ENCODE data around the gene MAP2K7. TPM values are rescaled to one million over a fixed set of nuclear protein-coding genes. Genes with fewer than 3 reads are reported as not detected.
A peak's percentile ranks its signal among the peaks of the same experiment; 100 is the strongest.

Gene MAP2K7
- total RNA-seq, 1 experiment from 2014 or later = 37.4 TPM

DNA sequence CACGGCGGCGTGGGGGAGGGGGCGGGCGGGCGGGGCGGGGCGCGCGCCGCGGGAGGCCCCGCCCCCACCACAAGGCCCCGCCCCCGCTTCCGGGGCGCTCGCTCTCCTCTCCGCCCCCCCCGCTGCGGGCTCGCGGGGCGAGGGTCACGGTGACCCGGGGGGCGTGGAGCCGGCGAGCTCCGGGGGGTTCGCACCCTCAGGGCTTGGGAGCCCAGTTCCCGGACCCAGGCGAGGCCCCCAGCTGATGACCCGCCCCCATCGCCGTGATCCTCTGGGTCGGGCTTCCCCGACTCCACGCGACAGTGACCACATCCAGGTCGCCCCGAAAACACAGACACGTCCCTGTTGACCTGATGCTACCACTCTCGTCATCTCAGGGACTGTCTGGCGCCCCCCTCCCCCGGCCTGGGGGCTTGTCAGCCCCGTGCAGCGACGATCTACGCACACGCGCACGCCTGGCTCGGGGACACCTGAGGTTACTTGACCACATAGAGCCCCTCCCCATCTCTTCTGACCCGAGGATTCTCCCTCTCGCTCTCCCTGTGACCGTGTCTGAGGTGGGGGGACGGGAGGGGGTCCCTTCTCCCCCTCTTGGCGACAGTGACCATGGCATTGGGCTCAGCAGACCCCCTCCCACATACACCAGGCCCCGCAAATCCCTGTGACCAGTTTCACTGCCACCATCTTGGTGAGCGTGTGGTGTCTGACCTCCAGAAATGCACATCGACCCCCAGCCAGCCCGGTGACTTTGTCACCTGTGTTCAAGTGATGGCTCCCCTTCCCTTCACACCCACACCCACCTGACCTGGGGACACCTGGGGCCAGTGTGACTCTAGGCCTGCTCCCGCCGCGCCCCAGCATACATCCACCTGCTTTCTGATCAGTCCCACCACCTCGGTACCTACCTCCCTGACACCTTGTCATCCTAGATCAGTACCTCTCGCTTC lies 670 bp downstream of the MAP2K7 start:
- no peak for DNase-seq
- Mint-ChIP-seq H3K36me3 (ENCODE audit: insufficient read depth, unreplicated experiment) (peaks cover 30% of the 10 kb centered on the region), H3K27ac (ENCODE audit: unreplicated experiment) (peak overlapping the region; percentile 89), H3K9me3 (ENCODE audit: unreplicated experiment) (no peaks in the 10 kb centered on the region), H3K4me3 (ENCODE audit: unreplicated experiment) (peak overlapping the region; percentile 92), H3K4me1 (ENCODE audit: low read depth, unreplicated experiment) (peaks cover 6% of the 10 kb centered on the region), H3K27me3 (ENCODE audit: insufficient read depth, unreplicated experiment) (no peaks in the 10 kb centered on the region)
- POLR2A ChIA-PET = interaction anchor here (1.0 to 1.6 kb wide), 6 partner anchors 12 to 609 kb away, joined by 3 to 69 read pairs (median 6); partner anchors contain the start of genes LRRC8E, SNAPC2 and ZNF414
- no TSS peak for BruUV-seq (replicated peaks)
- Histone ChIP-seq H3K9me3 (no peaks in the 10 kb centered on the region), H3K4me1 (peaks cover 12% of the 10 kb centered on the region; the same call in 1 of the 2 replicates), H3K27me3 (replicated peaks; ENCODE audit: control insufficient read depth, insufficient read depth, low read length) (no peaks in the 10 kb centered on the region), H3K36me3 (ENCODE audit: control insufficient read depth, insufficient read depth, low read length) (peaks cover 2% of the 10 kb centered on the region; the same call in 1 of the 2 replicates), H3K4me3 (ENCODE audit: low read depth, low read length) (peak overlapping the region; percentile 91)
- TF ChIP-seq, protein P1, sequence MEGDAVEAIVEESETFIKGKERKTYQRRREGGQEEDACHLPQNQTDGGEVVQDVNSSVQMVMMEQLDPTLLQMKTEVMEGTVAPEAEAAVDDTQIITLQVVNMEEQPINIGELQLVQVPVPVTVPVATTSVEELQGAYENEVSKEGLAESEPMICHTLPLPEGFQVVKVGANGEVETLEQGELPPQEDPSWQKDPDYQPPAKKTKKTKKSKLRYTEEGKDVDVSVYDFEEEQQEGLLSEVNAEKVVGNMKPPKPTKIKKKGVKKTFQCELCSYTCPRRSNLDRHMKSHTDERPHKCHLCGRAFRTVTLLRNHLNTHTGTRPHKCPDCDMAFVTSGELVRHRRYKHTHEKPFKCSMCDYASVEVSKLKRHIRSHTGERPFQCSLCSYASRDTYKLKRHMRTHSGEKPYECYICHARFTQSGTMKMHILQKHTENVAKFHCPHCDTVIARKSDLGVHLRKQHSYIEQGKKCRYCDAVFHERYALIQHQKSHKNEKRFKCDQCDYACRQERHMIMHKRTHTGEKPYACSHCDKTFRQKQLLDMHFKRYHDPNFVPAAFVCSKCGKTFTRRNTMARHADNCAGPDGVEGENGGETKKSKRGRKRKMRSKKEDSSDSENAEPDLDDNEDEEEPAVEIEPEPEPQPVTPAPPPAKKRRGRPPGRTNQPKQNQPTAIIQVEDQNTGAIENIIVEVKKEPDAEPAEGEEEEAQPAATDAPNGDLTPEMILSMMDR (IDR thresholded peaks at IDR 0.05; ENCODE audit: insufficient read depth in 1 of 2, low read depth in 1 of 2, low read length in 1 of 2, severe bottlenecking in 1 of 2, unreplicated experiment in 1 of 2) = no peak
- CTCF ChIA-PET = interaction anchor here (0.6 to 1.7 kb wide), 8 partner anchors 12 to 336 kb away, joined by 3 to 21 read pairs (median 4); partner anchors contain the start of genes SNAPC2 and TIMM44
- intact Hi-C loops (cut with micrococcal nuclease; ENCODE audit: unreplicated experiment) = no loop called here

DNA sequence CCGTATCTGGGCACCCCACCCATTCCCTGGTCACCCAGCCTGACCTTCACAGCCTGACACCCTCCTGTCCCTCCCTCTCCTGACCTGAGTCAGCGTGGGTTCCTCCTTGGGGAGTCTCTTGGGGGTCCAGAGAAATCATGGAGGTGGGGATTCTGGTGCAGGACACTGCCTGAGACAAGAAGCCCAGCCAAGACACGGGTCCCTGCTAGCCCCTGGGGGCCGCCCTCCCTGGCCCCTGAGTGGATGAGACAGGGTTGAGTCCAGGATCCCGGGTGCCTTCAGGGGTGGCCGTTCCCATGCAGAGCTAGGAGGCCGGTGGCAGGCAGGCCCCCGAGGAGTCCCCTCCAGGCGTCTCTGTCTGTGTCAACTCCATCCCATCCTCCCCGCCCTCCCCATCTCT lies 1.6 kb downstream of the MAP2K7 start:
- peaks cover 6% of the 10 kb centered on the region for H3K4me1 Mint-ChIP-seq (ENCODE audit: low read depth, unreplicated experiment)
- Histone ChIP-seq H3K4me3 (ENCODE audit: low read depth, low read length) (no peak overlapping the region), H3K27me3 (replicated peaks; ENCODE audit: control insufficient read depth, insufficient read depth, low read length) (no peaks in the 10 kb centered on the region), H3K4me1 (peaks cover 12% of the 10 kb centered on the region; the same call in 1 of the 2 replicates), H3K36me3 (ENCODE audit: control insufficient read depth, insufficient read depth, low read length) (peaks cover 2% of the 10 kb centered on the region; the same call in 1 of the 2 replicates), H3K9me3 (no peaks in the 10 kb centered on the region)
- no TSS peak for BruUV-seq (replicated peaks)
- ChIA-PET POLR2A (no interaction called here), CTCF (interaction anchor here (0.5 kb wide), 1 partner anchor 1927 kb away, joined by 3 read pairs; no protein-coding TSS in a partner anchor)
- no peaks in the 10 kb centered on the region for H3K9me3 Mint-ChIP-seq (ENCODE audit: unreplicated experiment)
- no peaks in the 10 kb centered on the region for H3K27me3 Mint-ChIP-seq (ENCODE audit: insufficient read depth, unreplicated experiment)
- intact Hi-C loops (cut with micrococcal nuclease; ENCODE audit: unreplicated experiment) = no loop called here
- peaks cover 30% of the 10 kb centered on the region for H3K36me3 Mint-ChIP-seq (ENCODE audit: insufficient read depth, unreplicated experiment)
- TF ChIP-seq, protein P1 (IDR thresholded peaks at IDR 0.05; ENCODE audit: insufficient read depth in 1 of 2, low read depth in 1 of 2, low read length in 1 of 2, severe bottlenecking in 1 of 2, unreplicated experiment in 1 of 2) = no peak
- DNase-seq = no peak
- peak overlapping the region; percentile 82 for H3K27ac Mint-ChIP-seq (ENCODE audit: unreplicated experiment)
- H3K4me3 Mint-ChIP-seq (ENCODE audit: unreplicated experiment) = peak overlapping the region; percentile 92

DNA sequence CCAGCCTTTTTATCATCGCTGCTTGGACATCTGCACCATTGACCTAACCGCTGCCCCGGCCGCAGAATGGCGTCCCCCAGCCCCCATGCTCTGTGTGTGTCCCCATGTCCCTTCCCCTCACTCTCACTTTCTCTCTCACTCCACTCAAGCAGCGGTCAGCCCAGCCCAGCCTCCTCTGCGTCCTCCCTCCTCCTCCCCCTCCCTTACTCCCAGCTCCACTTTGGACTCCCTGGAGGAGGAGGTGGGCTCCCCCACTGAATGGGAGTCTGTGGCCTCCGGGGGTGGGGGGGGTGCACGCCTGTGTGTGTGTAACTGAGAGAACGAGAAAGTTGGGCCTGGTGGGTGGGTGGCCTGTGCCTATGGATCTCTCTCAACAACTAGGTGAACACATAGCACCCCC lies 2.2 kb downstream of the MAP2K7 start:
- Mint-ChIP-seq H3K36me3 (ENCODE audit: insufficient read depth, unreplicated experiment) (peaks cover 35% of the 10 kb centered on the region), H3K27ac (ENCODE audit: unreplicated experiment) (no peak overlapping the region), H3K27me3 (ENCODE audit: insufficient read depth, unreplicated experiment) (no peaks in the 10 kb centered on the region), H3K9me3 (ENCODE audit: unreplicated experiment) (no peaks in the 10 kb centered on the region), H3K4me1 (ENCODE audit: low read depth, unreplicated experiment) (peaks cover 6% of the 10 kb centered on the region), H3K4me3 (ENCODE audit: unreplicated experiment) (peak overlapping the region; percentile 92)
- POLR2A ChIA-PET = no interaction called here
- DNase-seq = no peak
- CTCF ChIA-PET = interaction anchor here (0.5 kb wide), 1 partner anchor 1927 kb away, joined by 3 read pairs; no protein-coding TSS in a partner anchor
- H3K4me3 ChIP-seq (ENCODE audit: low read depth, low read length) = no peak overlapping the region
- TF ChIP-seq, protein P1 (IDR thresholded peaks at IDR 0.05; ENCODE audit: insufficient read depth in 1 of 2, low read depth in 1 of 2, low read length in 1 of 2, severe bottlenecking in 1 of 2, unreplicated experiment in 1 of 2) = no peak
- H3K9me3 ChIP-seq = no peaks in the 10 kb centered on the region
- H3K4me1 ChIP-seq = peaks cover 12% of the 10 kb centered on the region; the same call in 1 of the 2 replicates
- BruUV-seq (replicated peaks) = no TSS peak
- intact Hi-C loops (cut with micrococcal nuclease; ENCODE audit: unreplicated experiment) = no loop called here
- peaks cover 2% of the 10 kb centered on the region; the same call in 1 of the 2 replicates for H3K36me3 ChIP-seq (ENCODE audit: control insufficient read depth, insufficient read depth, low read length)
- H3K27me3 ChIP-seq (replicated peaks; ENCODE audit: control insufficient read depth, insufficient read depth, low read length) = no peaks in the 10 kb centered on the region
